ENCODE measurements around the gene NFAM1.

The NFAM1 gene

DNA sequence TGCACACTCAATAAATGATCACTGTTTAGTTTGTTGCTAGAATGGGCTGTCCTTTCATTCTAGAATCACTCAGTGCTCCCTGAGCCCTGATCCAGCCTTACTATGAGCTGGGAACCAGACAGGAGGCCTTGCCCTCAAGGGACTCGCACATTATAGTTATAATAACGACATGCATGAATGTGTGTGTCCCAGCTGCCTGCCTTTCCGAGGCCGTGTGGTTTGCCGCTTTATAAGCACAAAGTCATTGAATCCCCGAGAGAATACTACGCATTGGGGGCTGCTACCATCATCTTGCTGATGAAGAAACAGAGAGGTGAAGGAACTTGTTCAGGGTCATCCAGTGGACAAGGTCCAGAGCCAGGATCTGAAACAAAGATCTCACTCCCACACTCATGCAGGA is 75.7 kb downstream of the NFAM1 start:
- no peak for DNase-seq

DNA sequence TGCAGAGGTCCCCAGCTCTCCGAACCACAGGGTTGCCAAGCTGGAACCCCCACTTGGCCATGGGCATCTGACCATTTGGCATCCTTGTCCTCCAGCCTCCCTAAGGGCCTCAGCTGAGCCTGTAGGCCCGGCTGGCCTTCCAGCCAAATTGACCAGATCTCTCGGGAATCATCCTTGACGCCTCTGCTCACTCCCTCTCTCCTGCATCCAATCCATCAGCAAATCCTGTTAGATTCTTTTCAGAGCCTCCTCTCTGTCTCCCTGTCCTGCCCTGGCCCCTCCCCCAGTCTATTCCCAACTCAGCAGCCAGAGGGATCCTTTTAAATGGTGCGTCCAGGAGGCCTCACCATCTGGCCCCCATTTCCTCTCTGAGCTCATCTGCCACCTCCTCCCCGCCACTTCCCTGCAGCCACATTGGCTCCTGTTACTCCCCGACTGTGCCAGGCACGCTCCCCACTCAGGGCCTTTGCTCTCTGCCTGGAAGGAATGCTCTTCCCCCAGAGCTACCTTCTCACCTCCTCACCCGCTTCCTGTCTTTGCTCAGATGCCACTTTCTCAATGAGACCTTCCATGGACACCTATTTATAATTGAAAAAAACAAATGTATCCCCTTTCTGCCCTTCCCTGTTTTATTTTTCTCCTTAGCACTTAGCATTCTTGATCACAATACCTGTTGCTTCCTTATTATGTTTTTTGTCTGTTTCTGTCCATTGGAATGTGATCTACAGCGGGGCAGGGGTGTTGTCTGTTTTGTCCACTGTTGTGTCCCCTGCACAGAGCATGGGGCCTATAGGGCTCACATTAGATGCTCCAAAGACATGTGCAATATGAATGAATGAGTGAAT is 78.1 kb downstream of the NFAM1 start:
- no peak for DNase-seq

DNA sequence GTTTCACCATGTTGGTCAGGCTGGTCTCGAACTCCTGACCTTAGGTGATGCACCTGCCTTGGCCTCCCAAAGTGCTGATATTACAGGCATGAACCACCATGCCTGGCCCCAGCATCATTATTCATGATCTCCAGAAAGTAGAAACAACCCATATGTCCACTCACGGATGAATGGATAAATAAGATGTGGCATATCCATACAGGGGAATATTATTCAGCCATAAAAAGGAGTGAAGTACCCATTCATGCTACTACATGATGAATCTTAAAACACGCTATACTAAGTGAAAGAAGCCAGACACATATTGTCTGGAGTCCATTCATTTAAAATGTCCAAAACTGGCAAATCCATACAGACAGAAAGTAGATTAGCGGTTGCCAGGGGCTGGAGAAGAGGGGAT is 81.8 kb downstream of the NFAM1 start:
- no peak for DNase-seq

DNA sequence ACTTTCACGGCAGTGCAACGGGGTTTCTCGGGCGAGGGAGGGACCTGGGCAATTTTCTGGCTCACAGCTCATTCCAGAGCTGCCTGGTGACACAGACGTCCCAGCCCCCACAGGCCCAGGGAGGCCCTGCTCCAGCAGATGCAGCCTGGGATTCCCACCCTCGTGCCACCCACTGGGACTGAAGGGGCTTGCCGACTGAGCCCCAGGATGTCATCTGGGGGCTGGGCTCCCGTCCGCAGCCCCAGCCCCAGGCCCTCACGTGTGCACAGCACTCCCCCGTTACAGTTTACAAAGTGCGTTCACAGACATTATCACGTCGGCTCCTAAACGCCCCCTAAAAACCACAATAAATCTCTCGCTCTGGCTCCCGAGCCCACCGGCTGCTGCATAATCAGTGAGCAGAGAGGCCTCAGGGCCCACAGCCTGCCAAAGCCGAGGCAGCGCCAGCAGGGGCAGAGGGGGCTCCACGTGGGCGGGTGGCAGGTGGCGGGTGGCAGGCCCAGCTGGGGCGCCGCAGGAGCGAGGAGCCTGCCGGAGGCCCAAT is 84.8 kb downstream of the NFAM1 start:
- peak; percentile 72 for DNase-seq

DNA sequence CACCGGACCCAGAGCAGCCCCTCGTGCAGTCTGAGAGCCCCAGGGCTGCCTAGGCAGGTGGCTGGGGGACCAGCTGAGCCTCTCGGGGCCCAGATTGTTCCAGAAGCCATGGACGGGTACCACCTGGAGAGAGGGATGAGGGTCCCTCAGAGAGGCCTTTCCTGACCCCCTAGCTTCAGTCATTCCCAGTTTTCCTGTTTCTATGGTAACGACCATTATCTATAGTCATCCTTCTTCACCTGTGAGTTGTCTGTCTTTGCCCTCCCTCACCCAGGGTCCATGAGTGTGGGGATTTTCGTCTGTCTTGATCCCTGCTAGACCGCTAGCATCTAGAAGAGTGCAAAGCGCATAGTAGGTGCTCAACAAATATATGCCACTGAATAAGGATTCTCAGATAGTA is 85.5 kb downstream of the NFAM1 start:
- no peak for DNase-seq

DNA sequence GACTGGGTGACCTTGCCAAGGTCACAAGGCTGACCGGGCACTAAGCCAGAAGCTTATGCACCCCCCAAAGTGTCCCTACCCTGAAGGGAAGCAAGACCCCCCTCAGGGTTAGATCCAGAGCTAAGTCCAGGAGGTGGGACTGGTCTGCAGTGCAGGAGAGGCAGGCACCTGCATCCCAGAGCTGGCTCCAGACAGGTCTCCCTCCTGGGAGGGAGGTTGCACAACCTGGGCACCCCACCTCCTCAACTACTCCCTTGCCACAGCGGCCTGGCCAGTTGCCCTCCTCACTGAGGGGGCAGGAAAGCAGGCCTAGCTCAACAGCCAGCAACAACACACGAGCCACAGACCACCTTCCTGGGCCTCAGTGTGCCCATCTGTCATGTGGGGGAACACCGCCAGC is 86.7 kb downstream of the NFAM1 start:
- DNase-seq: no peak

DNA sequence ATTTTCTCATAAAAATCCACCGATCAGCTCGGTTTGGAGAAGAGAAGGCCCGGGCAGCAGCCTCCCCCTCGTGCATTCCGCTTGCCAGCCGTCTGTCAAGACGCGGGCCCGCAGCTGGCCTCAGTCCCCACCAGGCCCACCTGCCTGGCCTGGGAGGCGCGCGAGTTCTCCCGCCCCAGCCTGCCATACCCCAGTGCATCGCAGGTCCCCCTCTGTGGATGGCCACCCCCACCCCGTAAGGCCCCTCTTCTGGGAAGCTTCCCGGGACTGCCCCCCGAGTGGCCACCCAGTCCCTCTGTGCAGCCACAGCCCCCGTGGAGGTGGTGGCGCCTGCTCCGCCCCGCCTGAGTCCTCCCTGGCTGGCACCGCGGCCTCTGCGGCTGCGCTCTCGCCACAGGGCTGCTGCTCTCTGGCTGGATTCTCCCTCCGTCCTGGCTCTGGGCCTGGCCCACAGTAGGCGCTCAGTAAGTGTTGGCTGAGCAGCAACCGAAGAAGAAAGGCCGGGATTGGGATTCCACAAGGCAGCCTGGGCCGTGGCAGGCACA is 87.8 kb downstream of the NFAM1 start:
- peak; percentile 70 for DNase-seq

DNA sequence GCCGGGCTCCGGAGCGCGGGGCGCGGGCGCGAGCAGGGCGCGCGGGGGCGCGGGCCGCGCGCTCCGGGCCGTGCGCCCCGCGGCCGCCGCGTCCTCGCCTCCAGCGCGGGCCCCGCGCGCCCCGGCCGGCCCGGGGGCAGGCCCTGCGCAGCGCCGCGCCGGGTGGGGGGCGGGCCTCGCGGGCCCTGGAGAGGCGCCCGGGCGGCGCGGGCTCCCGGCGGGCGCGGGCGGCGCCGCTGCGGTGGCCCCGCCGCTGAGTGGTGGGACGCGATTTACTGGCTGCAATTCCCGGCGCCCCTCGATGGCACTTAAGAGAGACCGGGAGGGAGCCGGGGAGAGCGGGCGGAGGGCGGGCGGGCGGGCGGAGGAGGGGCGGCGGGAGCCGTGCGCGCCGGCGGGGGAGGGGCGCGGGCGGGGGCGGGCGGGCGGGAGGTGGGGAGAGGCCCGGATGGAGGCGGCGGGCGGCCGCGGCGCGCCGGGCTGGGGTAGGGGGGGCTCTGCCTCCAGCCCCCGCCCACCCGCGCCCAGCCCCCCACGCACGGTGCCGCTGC is 88.6 kb downstream of the NFAM1 start:
- no peak for DNase-seq

DNA sequence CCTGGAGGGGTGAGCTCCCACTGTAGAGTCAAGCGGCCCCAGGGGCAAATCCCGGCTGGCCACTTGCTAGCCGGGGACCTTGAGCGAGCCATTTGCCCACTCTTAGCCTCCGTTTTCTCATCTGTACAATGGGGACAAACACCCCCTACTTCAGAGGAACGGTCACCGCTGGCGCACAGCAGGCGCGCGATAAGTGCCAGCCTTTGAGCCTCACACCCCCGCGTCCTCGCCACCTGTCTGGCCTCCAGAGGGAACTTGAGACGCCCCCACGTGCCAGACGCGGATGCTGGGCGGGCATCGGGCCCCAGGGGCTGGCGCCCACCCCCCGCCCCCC is 89.1 kb downstream of the NFAM1 start:
- no peak for DNase-seq

DNA sequence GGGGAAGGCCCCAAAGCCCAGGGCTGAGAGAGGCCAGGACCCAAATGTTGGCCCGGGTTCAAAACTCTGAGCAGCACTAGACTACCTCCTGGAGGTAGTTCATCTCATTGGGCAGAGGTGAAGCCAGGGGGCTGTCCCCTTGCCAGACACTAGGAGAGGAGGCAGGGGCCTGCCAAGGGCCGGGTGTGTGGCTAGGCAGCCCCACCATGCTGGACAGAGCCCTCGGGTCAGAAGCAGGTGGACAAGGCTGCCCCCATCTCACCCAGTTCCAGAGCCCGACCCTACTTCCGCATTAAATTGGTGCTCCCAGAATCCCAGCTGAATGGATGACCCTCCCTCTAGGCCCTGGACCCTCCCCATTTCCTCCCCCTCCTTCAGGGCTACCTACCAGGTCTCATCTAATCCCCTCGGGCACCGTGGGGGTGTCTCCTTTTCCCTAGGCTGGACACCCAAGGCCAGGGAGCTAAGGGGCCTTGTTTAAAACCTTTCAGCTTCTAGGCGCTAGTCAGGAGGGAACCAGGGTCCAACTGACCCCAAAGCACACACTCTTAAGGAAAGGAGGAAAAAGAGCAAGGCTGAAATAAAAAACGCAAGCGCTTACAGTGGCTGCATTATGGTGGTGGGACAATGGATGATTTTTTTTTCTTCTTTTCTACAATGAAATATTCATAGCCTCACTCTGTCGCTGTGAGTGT is 89.6 kb downstream of the NFAM1 start:
- no peak for DNase-seq

DNA sequence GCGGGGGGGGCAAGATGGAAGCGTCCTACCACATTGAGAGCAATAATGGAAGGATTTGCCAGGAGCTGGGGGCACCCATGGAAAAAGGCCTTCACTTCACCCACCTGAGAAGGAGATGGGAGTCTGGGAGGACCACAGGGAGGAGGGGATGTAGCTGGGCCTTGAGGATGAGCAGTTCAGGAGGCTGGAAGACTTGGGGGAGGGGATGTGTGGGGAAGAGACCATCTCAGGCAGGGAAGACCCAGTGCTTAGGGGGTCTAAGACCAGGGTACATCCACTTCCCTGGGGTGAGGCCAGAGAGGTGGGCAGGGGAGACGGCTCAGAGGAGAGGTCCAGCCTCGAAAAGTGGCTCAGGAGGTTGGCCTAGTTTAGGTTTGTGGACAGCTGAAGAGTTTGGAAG is 90.4 kb downstream of the NFAM1 start:
- DNase-seq: no peak

DNA sequence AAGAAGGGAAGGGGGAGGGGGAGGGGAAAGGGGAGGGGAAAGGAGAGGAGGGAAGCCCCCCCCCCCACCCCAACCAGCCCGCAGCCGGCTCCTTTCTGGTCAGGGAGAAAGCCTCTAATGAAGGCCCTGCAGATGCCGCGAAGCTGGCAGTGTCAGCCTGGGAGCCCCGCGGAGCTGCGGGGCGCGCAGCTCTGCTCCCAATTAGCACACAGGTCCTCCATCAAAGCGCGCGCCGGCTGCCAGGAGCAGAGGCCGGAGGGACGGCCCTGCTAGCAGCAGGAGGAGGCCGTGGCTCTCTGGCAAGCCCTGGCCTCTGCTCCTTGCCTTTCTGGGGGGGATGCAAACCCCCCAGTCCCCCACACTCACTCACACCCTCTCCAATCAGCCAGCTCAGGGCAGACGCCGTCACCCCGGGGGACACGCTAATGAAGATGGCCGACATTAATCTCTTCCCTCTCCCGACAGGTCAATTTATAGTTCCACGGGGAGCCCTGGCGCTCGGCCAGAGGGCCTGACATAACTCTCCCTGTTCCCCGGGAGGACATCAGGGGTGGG is 91.3 kb downstream of the NFAM1 start:
- DNase-seq: no peak

DNA sequence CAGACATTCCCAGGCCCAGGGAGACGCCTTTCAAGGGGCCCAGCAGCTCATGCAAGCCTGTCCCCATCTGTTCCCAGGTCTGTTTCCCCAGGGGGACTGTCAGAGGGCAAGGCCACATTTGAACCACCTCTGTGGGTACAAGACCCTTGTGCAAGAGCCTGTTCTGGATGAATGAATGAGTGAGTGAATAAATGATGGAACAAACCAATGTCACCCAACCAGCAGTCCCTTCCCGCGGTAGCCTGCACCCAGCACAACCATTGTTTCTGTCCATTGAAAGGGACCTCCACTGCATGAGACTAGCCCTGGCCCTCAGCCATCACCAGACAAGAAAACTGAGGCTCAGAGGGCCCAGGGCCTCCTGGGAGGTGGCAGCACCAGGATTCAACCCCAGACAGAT is 92.1 kb downstream of the NFAM1 start:
- DNase-seq: no peak

DNA sequence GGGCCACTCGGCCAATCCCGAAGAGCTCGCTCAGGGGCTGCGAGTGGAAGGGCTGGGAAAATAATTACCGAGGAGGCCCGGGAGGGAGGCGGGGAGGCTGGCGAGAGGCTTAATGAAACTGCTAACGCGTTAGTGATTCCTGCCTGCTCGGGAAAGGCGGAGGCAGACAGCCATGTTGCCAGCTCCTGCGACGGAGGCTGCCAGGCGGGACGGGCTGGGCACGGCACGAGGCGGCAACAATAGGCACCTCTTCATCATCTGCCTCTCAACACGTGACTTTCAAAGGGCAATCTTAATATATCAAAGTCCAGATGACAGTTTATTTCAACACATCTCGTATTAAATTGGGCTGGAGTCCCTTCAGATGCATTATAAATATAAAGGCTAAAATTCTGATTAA is 93.7 kb downstream of the NFAM1 start:
- DNase-seq: no peak

DNA sequence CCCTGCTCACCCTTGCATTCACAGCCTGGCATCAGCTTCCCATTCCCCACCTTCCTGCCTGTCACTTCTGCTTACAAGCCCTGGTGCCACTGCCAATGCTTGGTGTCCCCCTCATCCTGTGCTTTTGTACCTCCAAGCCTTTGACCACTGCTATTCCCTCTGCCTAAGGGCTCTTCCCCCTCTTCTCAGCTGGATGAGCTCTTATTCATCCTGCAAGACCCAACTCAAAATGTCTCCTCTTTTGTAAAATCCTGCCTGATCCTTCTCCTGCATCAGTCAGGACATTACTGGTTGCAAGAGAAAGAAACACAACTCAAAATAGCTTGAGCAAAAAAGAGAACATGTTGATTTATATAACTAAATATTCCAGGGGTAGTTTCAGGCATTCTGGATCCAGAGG is 94.8 kb downstream of the NFAM1 start:
- DNase-seq: no peak

DNA sequence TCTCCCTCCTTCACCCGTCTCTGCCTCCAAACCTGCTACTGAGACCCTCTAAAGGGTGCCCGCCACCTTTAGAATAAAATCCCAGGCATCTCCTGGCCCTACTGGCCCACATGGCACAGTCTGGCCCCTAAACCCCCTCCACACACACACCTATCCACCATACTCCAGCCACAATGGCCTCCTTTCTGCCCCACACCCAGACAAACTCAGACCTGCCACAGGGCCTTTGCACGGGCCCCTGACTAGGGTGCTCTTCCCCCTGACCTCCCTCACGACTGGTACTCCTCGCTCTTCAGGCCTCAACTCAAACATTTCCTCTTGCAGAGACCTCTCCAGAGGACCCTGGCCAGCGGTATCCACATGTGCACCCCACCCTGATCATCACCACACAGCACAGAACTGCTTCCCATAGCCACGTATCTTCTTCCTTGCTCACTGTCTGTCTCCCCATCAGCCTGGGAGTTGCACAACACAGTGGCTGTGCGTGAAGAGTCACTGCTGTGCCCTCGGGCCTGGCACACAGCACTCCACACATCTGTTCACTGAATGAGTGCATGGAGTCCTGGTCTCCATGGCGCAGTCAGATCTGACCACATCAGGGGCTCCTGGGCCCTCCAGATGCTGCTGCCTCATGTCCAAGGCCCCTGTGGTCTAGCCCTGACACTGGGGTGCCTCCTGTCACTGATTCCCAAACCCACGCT is 95.5 kb downstream of the NFAM1 start:
- no peak for DNase-seq

DNA sequence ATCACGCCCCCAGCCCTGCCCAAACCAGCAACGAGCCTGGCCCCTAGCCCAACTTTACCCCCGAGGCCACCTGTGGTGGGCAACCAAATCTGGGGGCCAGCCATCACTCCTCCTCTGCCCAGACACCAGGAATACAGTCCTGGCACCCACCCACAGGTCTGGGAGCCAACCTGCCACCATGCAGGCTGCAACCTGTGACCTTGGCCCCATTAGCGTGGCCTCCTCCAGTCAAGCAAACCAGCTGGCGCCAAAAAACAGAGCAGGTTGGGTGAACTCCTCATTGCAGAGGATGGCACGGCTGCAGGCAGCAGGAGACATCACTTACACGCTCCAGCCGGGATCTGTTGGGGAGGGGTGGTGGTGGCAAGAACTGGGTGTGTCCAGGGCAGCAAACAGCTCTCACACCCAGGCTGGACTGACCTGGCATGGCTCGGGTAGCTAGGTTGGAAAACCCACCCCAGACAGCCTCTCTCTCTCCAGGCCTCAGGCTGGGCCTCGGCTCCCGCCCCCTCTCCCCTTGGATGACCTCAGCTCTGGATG is 96.3 kb downstream of the NFAM1 start:
- DNase-seq: no peak

DNA sequence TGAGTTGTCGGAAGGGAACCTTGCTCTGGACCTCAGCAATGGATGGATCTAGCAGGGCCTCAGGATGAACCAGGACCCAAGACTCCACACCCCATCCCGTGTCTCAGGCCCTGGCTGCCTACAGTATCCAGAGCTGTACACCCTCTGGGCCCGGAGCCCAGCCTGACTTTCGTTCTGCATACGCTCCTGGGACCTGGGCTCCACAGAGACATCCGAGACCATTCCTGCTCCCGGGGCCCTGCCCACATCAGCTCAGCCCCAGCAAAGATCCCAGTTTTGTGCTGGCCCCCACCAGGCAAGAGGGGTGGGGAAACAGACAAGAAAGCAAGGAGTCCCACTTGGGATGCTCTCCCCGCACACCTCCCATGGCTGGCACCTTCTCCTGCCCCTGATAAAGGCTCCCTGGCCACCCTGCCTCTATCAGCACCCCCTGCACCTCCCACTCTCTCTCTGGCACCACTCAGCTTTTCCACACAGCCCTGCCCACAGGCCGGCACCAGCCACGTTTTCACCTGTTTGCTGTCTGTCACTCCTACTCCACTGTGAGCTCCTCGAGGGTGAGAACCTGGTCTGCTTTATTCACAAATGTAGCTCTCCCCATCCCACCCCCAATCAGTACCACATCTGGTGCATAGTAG is 97.2 kb downstream of the NFAM1 start:
- no peak for DNase-seq

DNA sequence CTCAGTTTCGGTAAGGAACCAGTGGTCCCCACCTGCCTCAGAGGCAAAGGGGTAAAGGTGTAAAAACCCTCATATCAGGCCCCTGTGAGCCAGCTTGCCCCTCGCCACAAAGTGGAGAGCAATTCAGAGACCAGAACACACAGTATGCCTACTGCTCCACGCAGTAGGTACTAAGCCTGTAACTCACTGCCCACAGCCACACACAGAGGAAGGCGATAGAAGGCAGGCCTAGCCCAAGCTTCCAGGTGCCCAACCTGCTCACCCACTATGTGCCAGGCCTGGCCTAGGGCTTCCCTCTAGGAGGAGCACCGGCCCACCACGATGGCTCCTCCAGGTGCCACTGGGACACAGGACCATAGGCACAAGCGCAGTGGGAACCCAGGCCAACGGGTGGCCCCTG is 98.7 kb downstream of the NFAM1 start:
- DNase-seq: no peak

DNA sequence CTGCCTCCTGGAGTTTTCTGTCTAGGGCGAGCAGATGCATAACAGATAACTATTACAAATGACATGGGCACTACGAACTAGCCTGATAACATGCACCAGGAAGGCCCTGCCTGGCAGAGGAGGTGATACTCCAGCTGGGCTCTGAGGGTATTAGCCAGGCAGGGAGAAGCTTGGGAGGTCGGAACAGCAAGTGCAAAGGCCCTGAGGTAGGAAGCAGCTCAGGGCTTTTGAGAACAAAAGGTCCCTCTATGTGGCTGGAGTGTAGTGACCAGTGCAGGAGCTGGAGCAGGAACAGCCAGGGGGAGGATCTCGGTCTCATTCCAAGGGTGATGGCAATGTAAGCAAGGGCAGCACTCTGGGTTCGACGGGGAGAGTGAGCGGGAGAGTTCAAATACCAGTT is 100.1 kb downstream of the NFAM1 start:
- DNase-seq: no peak

DNA sequence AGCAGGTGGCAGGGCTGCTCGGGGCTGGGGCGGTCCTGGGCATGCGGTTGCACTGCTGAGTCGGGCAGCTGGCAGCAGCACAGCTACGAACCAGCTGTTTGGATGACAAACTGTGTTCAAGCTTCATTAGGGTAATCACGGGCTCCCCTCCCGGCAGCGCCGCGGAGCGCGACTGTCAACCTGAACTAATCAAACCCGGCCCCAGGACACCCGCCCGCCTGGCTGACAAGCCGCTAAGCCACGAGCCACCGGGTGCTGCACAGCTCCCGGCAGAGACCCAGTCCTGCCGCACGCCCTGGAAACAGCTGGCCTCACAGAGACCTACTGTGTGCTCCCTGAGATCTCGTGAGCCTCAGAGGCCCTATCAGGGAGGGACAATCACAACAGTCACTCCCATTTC is 101.2 kb downstream of the NFAM1 start:
- DNase-seq: no peak

Measured in islet precursor cell (in vitro differentiated cells).